SK-N-SH (cell line): ENCODE measurements around the gene CALN1.
"Not testable (repeated sequence)": the region's sequence is repeated elsewhere in the genome, so short reads cannot be mapped to it uniquely, and the experiment has no call there.

Source experiments
- CTCF ChIP-seq: fragments of 200-600 bp; sonication (generic); IDR thresholded peaks from 2 replicates; pipeline ENCODE4 v1.6.1; 2017; ENCODE audit warnings: antibody characterized with exemption, mild to moderate bottlenecking, moderate library complexity
- EP300 ChIP-seq, 2 experiments: IDR thresholded peaks; 2 replicates each; pipeline versions ENCODE4 v1.4.0 to v1.6.1; 2012; ENCODE audit warnings: borderline replicate concordance in 1 of 2, low read depth in 1 of 2, low read length in 1 of 2
- POLR2AphosphoS5 ChIP-seq: IDR thresholded peaks from 2 replicates; pipeline ENCODE4 v1.6.1; 2012; ENCODE audit warnings: low read depth, low read length
- REST ChIP-seq: IDR thresholded peaks from 2 replicates; pipeline ENCODE4 v1.6.1; 2012; ENCODE audit warnings: mild to moderate bottlenecking, low read depth, low read length, moderate library complexity
- TAF1 ChIP-seq: IDR thresholded peaks from 2 replicates; pipeline ENCODE4 v1.6.1; 2012; ENCODE audit warnings: low read depth, mild to moderate bottlenecking, low read length, moderate library complexity, borderline replicate concordance

- TF ChIP-seq CTCF; REST; POLR2AphosphoS5; EP300 (IDR thresholded peaks at IDR 0.05; ENCODE audit: borderline replicate concordance in 1 of 2, low read depth in 1 of 2, low read length in 1 of 2); TAF1: not testable (repeated sequence)
Observed at GRCh38 chr7:71914204-71914603, 497.9 kb downstream of the CALN1 start.
